Lung (tissue), 12 donors: ENCODE measurements around the gene MYOG. TPM values are rescaled to one million over a fixed set of nuclear protein-coding genes. Genes with fewer than 3 reads are reported as not detected.

Experiments used
- ATAC-seq: fragments of 200-7000 bp; cut with Tn5 transposase; one replicate; pipeline ENCODE4 v1.9.1; 2020; ENCODE audit warnings: moderate number of reproducible peaks; ENCODE audit not compliant: insufficient read depth, low FRiP score
- DNase-seq, 3 donors: peaks; one replicate each; pipeline ENCODE4 v3.0.0-alpha.2; 2013 to 2017
- H3K27ac ChIP-seq, 2 donors: one replicate each; pipeline ENCODE4 v1.5.1; 2013; ENCODE audit warnings: mild to moderate bottlenecking in 2 of 2, moderate library complexity in 2 of 2, control low read depth in 1 of 2, inconsistent platforms in 1 of 2, low read depth in 1 of 2, low read length in 1 of 2
- H3K27me3 ChIP-seq, 3 donors: one replicate each; pipeline ENCODE4 v1.5.1; 2013; ENCODE audit warnings: low read length in 2 of 3; ENCODE audit not compliant: control insufficient read depth in 3 of 3, insufficient read depth in 3 of 3
- H3K36me3 ChIP-seq, 4 donors: one replicate each; pipeline ENCODE4 v1.5.1; 2013; ENCODE audit warnings: low read length in 4 of 4, mild to moderate bottlenecking in 1 of 4, moderate library complexity in 1 of 4; ENCODE audit not compliant: control insufficient read depth in 4 of 4, insufficient read depth in 4 of 4
- H3K4me1 ChIP-seq, 5 donors: one replicate each; pipeline ENCODE4 v1.5.1; 2013; ENCODE audit warnings: low read length in 5 of 5, mild to moderate bottlenecking in 2 of 5, moderate library complexity in 1 of 5; ENCODE audit not compliant: control insufficient read depth in 5 of 5, insufficient read depth in 5 of 5
- H3K4me3 ChIP-seq: one replicate; pipeline ENCODE4 v1.5.1; 2013; ENCODE audit warnings: mild to moderate bottlenecking, control low read depth, moderate library complexity
- H3K9ac ChIP-seq, 2 donors: one replicate each; pipeline ENCODE4 v1.5.1; 2013; ENCODE audit warnings: low read length in 2 of 2, control low read depth in 1 of 2; ENCODE audit not compliant: insufficient read depth in 1 of 2
- H3K9me3 ChIP-seq, 4 donors: one replicate each; pipeline ENCODE4 v1.5.1; 2013; ENCODE audit warnings: low read length in 3 of 4, mild to moderate bottlenecking in 1 of 4, moderate library complexity in 1 of 4; ENCODE audit not compliant: control insufficient read depth in 4 of 4, insufficient read depth in 3 of 4
- CTCF ChIP-seq: IDR thresholded peaks from 2 replicates; pipeline ENCODE4 v1.5.1; 2012; ENCODE audit warnings: mild to moderate bottlenecking; ENCODE audit errors: control extremely low read depth, extremely low read depth
- WGBS, 2 donors: extraction: QIAGEN DNeasy Blood & Tissue Kit; methylation state at CpG; one replicate each; pipeline ENCODE4 v1.1.7; 2013; 5-methylcytosine and 5-hydroxymethylcytosine counted together
- polyA plus RNA-seq, 2 donors: library from polyadenylated mRNA; stranded (reverse); fragments of 200-250 nt; gene quantifications; one replicate each; pipeline ENCODE4 v1.2.1, GENCODE V29; 2013
- total RNA-seq, 2 donors: library from RNA; depleted of rRNA in 1 of 2; stranded (reverse); fragments of >200 nt in 1 of 2; gene quantifications; one replicate each; pipeline ENCODE4 v1.2.1, GENCODE V29; 2014 to 2021
- donor health status: control.
- donor health status: control.
- donor health status: Bipolar disorder and iron deficiency.
- donor health status: healthy.
- donor health status: DM: yes; HTN: yes; CAD: no.

MYOG gene
- total and polyA plus RNA-seq, 4 donors: not detected

DNA sequence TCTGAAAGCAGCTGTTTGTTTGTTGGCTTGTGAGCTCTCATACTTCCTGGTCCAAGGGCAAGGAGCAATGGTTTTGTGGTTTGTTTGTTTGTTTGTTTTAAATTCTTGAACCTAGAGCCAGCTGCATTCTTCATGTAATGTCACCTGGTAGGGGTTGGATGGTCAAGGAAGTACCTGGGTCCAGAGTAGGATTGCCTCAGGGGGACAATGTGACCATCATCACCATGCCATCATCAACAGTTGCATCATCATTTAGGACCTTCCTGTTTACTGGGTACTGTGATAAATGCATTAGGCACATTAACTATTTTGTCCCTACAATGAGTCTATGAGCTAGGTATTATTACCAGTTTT, 14.7 kb upstream of the MYOG start:
- H3K4me3 ChIP-seq: no peak overlapping the region
- H3K9ac ChIP-seq: no peak overlapping the region
- H3K36me3 ChIP-seq: no peaks in the 10 kb centered on the region
- ATAC-seq (no peak), DNase-seq (no peak)
- no peak overlapping the region for H3K27ac ChIP-seq
- H3K4me1 ChIP-seq: no peaks in the 10 kb centered on the region
- H3K9me3 ChIP-seq: peaks cover 0 to 5% (median 0%) of the 10 kb centered on the region in 4 donors
- TF ChIP-seq CTCF: no peak
- H3K27me3 ChIP-seq: no peaks in the 10 kb centered on the region

DNA sequence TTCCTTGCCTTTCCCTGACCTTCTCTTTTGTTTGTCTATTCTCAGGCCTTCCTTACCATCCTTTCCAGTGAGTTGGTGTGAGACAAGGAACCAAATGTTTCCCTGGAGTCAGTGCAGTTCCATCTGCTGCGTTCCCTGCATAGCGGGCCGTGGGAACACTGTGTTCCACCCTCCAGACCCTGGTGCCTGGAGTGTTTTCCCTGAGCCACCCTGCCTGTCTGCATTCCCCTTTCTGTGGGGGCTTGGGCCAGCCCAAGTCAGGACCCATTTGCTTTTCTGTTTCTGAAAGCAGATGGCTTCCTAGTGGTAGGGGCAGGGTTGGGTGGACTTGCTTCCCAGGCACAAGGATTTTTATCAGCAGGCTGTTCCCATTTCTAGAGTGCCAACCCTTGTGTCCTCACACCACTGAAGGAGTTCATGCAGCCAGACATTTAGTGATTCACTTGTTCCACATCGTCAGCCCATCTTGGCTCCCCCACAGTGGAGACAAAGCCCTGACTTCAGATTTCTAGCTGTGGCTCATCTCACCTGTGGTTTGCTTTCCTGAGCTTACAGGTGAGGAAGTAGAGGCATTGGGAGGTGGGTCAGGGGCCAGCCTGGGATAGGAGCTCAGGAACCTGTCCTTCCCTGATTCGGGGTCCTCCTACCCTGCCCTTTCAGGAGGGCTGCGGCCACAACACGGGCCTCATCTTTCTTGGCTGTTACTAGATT, 14.1 kb upstream of the MYOG start:
- no peak for ATAC-seq
- Histone ChIP-seq H3K4me1 (no peaks in the 10 kb centered on the region), H3K36me3 (no peaks in the 10 kb centered on the region), H3K4me3 (no peak overlapping the region), H3K27ac (no peak overlapping the region), H3K9me3 (peaks cover 0 to 5% (median 2%) of the 10 kb centered on the region in 4 donors), H3K27me3 (no peaks in the 10 kb centered on the region), H3K9ac (no peak overlapping the region)
- TF ChIP-seq CTCF: no peak
- WGBS, 2 donors: 85 to 90% methylated on average over 7 of the region's 7 CpGs
- DNase-seq: no peak

GRCh38 chr1:203098914-203099520, 13.2 kb upstream of the MYOG start:
- ATAC-seq (no peak), DNase-seq (no peak)
- no peak overlapping the region for H3K9ac ChIP-seq
- no peak overlapping the region for H3K4me3 ChIP-seq
- peaks cover 0 to 8% (median 2%) of the 10 kb centered on the region in 4 donors for H3K9me3 ChIP-seq
- no peak for TF ChIP-seq CTCF
- no peaks in the 10 kb centered on the region for H3K4me1 ChIP-seq
- no peaks in the 10 kb centered on the region for H3K36me3 ChIP-seq
- 83 to 88% methylated on average over 8 of the region's 8 CpGs for WGBS, 2 donors
- H3K27me3 ChIP-seq: no peaks in the 10 kb centered on the region
- no peak overlapping the region for H3K27ac ChIP-seq
